Natural killer cell (primary cell): Measurements from ENCODE around the gene SLC4A9. TPM values are rescaled to one million over a fixed set of nuclear protein-coding genes. Genes with fewer than 3 reads are reported as not detected.

Experiments
- ATAC-seq, 3 donors: fragments of 150-1000 bp in 2 of 3; fragments of 200-7000 bp in 1 of 3; cut with Tn5 transposase; 1 replicate in 1 of 3; 2 replicates in 2 of 3; pipeline ENCODE4 v1.10.0; 2021; ENCODE audit warnings: mild to moderate bottlenecking in 2 of 3, moderate library complexity in 2 of 3
- DNase-seq, 2 donors: peaks; one replicate each; pipeline versions ENCODE4 v3.0.0 to v3.0.0-alpha.2; 2013 to 2021; ENCODE audit warnings: mixed read lengths in 1 of 2
- H3K27ac ChIP-seq: one replicate; pipeline ENCODE4 v1.5.1; 2013; ENCODE audit warnings: mild to moderate bottlenecking, low read length
- H3K27me3 ChIP-seq: one replicate; pipeline ENCODE4 v1.6.1; 2013; ENCODE audit warnings: low read length; ENCODE audit not compliant: control insufficient read depth, insufficient read depth
- H3K36me3 ChIP-seq: one replicate; pipeline ENCODE4 v1.6.1; 2013; ENCODE audit warnings: low read length; ENCODE audit not compliant: control insufficient read depth, insufficient read depth
- H3K4me1 ChIP-seq: one replicate; pipeline ENCODE4 v1.6.1; 2013; ENCODE audit warnings: low read length; ENCODE audit not compliant: control insufficient read depth, insufficient read depth
- H3K4me3 ChIP-seq: one replicate; pipeline ENCODE4 v1.5.1; 2013; ENCODE audit warnings: low read length
- H3K9me3 ChIP-seq: one replicate; pipeline ENCODE4 v1.6.1; 2013; ENCODE audit warnings: low read length; ENCODE audit not compliant: control insufficient read depth, insufficient read depth
- H3K27ac Mint-ChIP-seq, 2 donors: one replicate each; pipeline ENCODE4 v1.8.0; 2022; ENCODE audit warnings: mild to moderate bottlenecking in 2 of 2, mixed read lengths in 2 of 2, moderate library complexity in 1 of 2
- H3K27me3 Mint-ChIP-seq, 2 donors: one replicate each; pipeline ENCODE4 v1.8.0; 2022; ENCODE audit warnings: low read depth in 2 of 2, mixed read lengths in 2 of 2
- H3K36me3 Mint-ChIP-seq: one replicate; pipeline ENCODE4 v1.8.0; 2022; ENCODE audit warnings: mixed read lengths
- H3K4me1 Mint-ChIP-seq, 2 donors: one replicate each; pipeline ENCODE4 v1.8.0; 2022; ENCODE audit warnings: mixed read lengths in 2 of 2
- H3K4me3 Mint-ChIP-seq: one replicate; pipeline ENCODE4 v1.8.0; 2022; ENCODE audit warnings: mild to moderate bottlenecking, moderate library complexity, mixed read lengths
- H3K9me3 Mint-ChIP-seq, 2 donors: one replicate each; pipeline ENCODE4 v1.8.0; 2022; ENCODE audit warnings: mixed read lengths in 2 of 2
- CTCF ChIP-seq: fragments of 200-600 bp; IDR thresholded peaks from one replicate; pipeline ENCODE4 v1.8.0; 2022; ENCODE audit warnings: antibody characterized with exemption
- WGBS: methylation state at CpG from one replicate; pipeline ENCODE4 v1.1.7; 2013; ENCODE audit warnings: missing lambda C conversion rate; ENCODE audit not compliant: insufficient coverage; 5-methylcytosine and 5-hydroxymethylcytosine counted together
- intact Hi-C: fragments of 100-400 bp; cut with micrococcal nuclease; formaldehyde crosslinking; loops from one replicate; pipeline ENCODE4 v1.14.2; 2022
- total RNA-seq, 4 donors: library from RNA; stranded (reverse); fragments of 120-200 nt in 1 of 4; gene quantifications; one replicate each; pipeline versions ENCODE4 v1.2.3 to v1.2.4, GENCODE V29; 2013 to 2022

Gene SLC4A9
- total RNA-seq, 3 donors from 2014 or later (not counting 1 experiment from before 2014, with no cell fraction given) = not detected

GRCh38 chr5:140358738-140359310 lies 1.2 kb upstream of the SLC4A9 start:
- Histone ChIP-seq H3K27me3 (no peaks in the 10 kb centered on the region), H3K9me3 (no peaks in the 10 kb centered on the region), H3K4me3 (no peak overlapping the region), H3K4me1 (peaks cover 27% of the 10 kb centered on the region), H3K27ac (no peak overlapping the region), H3K36me3 (no peaks in the 10 kb centered on the region)
- no peaks in the 10 kb centered on the region for H3K9me3 Mint-ChIP-seq
- ATAC-seq = no peak
- peaks cover 13 to 14% of the 10 kb centered on the region in 2 donors for H3K4me1 Mint-ChIP-seq
- H3K4me3 Mint-ChIP-seq = no peak overlapping the region
- no peaks in the 10 kb centered on the region for H3K36me3 Mint-ChIP-seq
- TF ChIP-seq CTCF = no peak
- WGBS = 94% methylated on average over 4 of the region's 4 CpGs
- H3K27ac Mint-ChIP-seq = no peak overlapping the region
- DNase-seq = no peak
- peaks cover 6% of the 10 kb centered on the region in 2 donors for H3K27me3 Mint-ChIP-seq
- intact Hi-C loops = no loop called here

GRCh38 chr5:140360681-140361479 lies 886 bp downstream of the SLC4A9 start:
- no peak overlapping the region for H3K4me3 ChIP-seq
- no peaks in the 10 kb centered on the region for H3K27me3 ChIP-seq
- TF ChIP-seq CTCF = no peak
- WGBS = 80% methylated on average over 7 of the region's 7 CpGs
- H3K27ac ChIP-seq = no peak overlapping the region
- no peak for DNase-seq
- no peaks in the 10 kb centered on the region for H3K9me3 ChIP-seq
- intact Hi-C loops = no loop called here
- no peak overlapping the region for H3K4me3 Mint-ChIP-seq
- no peaks in the 10 kb centered on the region for H3K9me3 Mint-ChIP-seq
- no peaks in the 10 kb centered on the region for H3K36me3 Mint-ChIP-seq
- H3K27me3 Mint-ChIP-seq = peaks cover 6% of the 10 kb centered on the region in 2 donors
- no peak overlapping the region for H3K27ac Mint-ChIP-seq
- H3K4me1 Mint-ChIP-seq = peaks cover 13 to 14% of the 10 kb centered on the region in 2 donors
- no peak for ATAC-seq
- peaks cover 26% of the 10 kb centered on the region for H3K4me1 ChIP-seq
- H3K36me3 ChIP-seq = no peaks in the 10 kb centered on the region

- Mint-ChIP-seq H3K9me3 (no peaks in the 10 kb centered on the region), H3K27ac (peak overlapping the region in 1 of 2 donors; percentile 33), H3K4me1 (peaks cover 13 to 14% of the 10 kb centered on the region in 2 donors), H3K27me3 (peaks cover 6% of the 10 kb centered on the region in 2 donors), H3K36me3 (no peaks in the 10 kb centered on the region), H3K4me3 (no peak overlapping the region)
- TF ChIP-seq CTCF = no peak
- Histone ChIP-seq H3K4me1 (peaks cover 19% of the 10 kb centered on the region), H3K9me3 (no peaks in the 10 kb centered on the region), H3K36me3 (no peaks in the 10 kb centered on the region), H3K4me3 (no peak overlapping the region), H3K27ac (no peak overlapping the region), H3K27me3 (no peaks in the 10 kb centered on the region)
- ATAC-seq (no peak), DNase-seq (no peak)
- 91% methylated on average over 2 of the region's 2 CpGs for WGBS
- intact Hi-C loops = no loop called here
Measured at GRCh38 chr5:140361901-140362300, 1.9 kb downstream of the SLC4A9 start.
